ENCODE results near the gene TRIM38. TPM values are rescaled to one million over a fixed set of nuclear protein-coding genes. Genes with fewer than 3 reads are reported as not detected.

The TRIM38 gene
- total RNA-seq, 1 experiment from 2014 or later = 4.4 TPM

DNA sequence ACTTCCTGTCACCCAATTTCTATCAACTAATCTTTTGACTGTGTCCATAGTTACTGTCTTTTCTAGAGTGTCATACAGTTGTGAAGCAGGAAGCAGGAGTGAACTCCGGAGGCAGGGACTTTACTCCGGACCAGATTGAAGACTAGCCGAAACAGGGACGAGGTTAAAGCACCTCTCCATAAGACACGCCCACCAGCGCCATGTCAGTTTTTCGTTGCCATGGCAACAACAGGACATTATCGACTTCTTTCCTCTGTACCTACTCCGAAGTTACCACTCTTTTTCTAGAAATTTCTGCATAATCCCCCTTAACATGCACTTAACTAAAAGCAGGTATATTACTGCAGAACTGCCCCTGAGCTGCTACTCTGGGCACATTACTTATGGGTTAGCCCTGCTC is 25.2 kb downstream of the TRIM38 start:
- TF ChIP-seq SIN3A (IDR thresholded peaks at IDR 0.05; ENCODE audit: borderline replicate concordance, insufficient read depth, low read depth, low read length) = no peak
- TF ChIP-seq POLR2AphosphoS5 (IDR thresholded peaks at IDR 0.05; ENCODE audit: low read depth, low read length) = no peak
- TF ChIP-seq TCF7L2 (IDR thresholded peaks at IDR 0.05; ENCODE audit: low read depth, low read length) = no peak
- TF ChIP-seq, protein P1, sequence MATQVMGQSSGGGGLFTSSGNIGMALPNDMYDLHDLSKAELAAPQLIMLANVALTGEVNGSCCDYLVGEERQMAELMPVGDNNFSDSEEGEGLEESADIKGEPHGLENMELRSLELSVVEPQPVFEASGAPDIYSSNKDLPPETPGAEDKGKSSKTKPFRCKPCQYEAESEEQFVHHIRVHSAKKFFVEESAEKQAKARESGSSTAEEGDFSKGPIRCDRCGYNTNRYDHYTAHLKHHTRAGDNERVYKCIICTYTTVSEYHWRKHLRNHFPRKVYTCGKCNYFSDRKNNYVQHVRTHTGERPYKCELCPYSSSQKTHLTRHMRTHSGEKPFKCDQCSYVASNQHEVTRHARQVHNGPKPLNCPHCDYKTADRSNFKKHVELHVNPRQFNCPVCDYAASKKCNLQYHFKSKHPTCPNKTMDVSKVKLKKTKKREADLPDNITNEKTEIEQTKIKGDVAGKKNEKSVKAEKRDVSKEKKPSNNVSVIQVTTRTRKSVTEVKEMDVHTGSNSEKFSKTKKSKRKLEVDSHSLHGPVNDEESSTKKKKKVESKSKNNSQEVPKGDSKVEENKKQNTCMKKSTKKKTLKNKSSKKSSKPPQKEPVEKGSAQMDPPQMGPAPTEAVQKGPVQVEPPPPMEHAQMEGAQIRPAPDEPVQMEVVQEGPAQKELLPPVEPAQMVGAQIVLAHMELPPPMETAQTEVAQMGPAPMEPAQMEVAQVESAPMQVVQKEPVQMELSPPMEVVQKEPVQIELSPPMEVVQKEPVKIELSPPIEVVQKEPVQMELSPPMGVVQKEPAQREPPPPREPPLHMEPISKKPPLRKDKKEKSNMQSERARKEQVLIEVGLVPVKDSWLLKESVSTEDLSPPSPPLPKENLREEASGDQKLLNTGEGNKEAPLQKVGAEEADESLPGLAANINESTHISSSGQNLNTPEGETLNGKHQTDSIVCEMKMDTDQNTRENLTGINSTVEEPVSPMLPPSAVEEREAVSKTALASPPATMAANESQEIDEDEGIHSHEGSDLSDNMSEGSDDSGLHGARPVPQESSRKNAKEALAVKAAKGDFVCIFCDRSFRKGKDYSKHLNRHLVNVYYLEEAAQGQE (IDR thresholded peaks at IDR 0.05; ENCODE audit: insufficient read depth in 1 of 2, low read depth in 2 of 2, low read length in 1 of 2) = no peak
- TF ChIP-seq, protein P2, sequence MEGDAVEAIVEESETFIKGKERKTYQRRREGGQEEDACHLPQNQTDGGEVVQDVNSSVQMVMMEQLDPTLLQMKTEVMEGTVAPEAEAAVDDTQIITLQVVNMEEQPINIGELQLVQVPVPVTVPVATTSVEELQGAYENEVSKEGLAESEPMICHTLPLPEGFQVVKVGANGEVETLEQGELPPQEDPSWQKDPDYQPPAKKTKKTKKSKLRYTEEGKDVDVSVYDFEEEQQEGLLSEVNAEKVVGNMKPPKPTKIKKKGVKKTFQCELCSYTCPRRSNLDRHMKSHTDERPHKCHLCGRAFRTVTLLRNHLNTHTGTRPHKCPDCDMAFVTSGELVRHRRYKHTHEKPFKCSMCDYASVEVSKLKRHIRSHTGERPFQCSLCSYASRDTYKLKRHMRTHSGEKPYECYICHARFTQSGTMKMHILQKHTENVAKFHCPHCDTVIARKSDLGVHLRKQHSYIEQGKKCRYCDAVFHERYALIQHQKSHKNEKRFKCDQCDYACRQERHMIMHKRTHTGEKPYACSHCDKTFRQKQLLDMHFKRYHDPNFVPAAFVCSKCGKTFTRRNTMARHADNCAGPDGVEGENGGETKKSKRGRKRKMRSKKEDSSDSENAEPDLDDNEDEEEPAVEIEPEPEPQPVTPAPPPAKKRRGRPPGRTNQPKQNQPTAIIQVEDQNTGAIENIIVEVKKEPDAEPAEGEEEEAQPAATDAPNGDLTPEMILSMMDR (IDR thresholded peaks at IDR 0.05) = no peak
- in situ Hi-C loops (cut with HindIII; ENCODE audit: low pct_unique_long_range_greater_than_20kb, low sequenced_read_pairs) (no loop called here), intact Hi-C loops (cut with micrococcal nuclease; ENCODE audit: unreplicated experiment) (no loop called here)
- ATAC-seq = no peak
- Histone ChIP-seq H3K27ac (ENCODE audit: low read length) (no peak overlapping the region), H3K4me3 (ENCODE audit: low read depth in 2 of 2, low read length in 2 of 2) (no peak overlapping the region), H3K27me3 (ENCODE audit: control insufficient read depth, insufficient read depth, low read length) (no peaks in the 10 kb centered on the region), H3K4me1 (ENCODE audit: control insufficient read depth, insufficient read depth, low read length) (peaks cover 7% of the 10 kb centered on the region), H3K36me3 (ENCODE audit: control insufficient read depth, insufficient read depth, low read length) (no peaks in the 10 kb centered on the region), H3K9me3 (ENCODE audit: control insufficient read depth, insufficient read depth, low read depth, low read length) (no peaks in the 10 kb centered on the region)
- ChIA-PET POLR2A (no interaction called here), CTCF (no interaction called here)
- no peak for DNase-seq (ENCODE audit: low read depth, low spot score)
- BruUV-seq (replicated peaks) = no TSS peak

DNA sequence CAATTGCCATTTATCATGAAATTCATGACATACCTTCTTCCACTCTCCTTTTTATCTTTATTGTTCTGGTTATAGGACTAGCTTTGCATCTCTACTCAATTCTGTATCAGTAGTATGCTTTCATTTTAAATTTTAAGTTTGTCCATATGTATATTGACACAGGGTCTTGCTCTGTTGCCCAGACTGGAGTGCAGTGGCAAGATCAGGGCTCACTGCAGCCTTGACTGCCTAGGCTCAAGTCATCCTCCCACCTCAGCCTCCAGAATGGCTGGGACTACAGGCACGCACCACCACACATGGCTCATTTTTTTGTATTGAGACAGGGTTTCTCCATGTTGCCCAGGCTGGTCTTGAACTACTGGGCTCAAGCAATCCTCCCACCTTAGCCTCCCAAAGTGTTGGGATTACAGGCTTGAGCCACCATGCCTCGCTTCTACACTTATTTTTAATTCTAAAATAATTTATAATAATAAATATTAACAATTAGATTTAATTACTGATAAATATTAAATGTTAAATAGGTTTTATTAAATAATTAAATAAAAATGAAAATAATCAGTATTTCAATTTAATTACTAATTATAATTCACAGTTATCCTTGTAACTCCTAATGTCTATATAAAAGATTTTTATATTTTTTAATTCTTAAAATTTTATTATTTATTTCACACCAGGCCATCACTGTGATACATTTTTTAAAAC is 27.7 kb downstream of the TRIM38 start:
- Histone ChIP-seq H3K4me1 (ENCODE audit: control insufficient read depth, insufficient read depth, low read length) (peaks cover 12% of the 10 kb centered on the region), H3K36me3 (ENCODE audit: control insufficient read depth, insufficient read depth, low read length) (no peaks in the 10 kb centered on the region), H3K27ac (ENCODE audit: low read length) (no peak overlapping the region; the same call in 1 of the 2 replicates), H3K9me3 (ENCODE audit: control insufficient read depth, insufficient read depth, low read depth, low read length) (no peaks in the 10 kb centered on the region), H3K27me3 (ENCODE audit: control insufficient read depth, insufficient read depth, low read length) (no peaks in the 10 kb centered on the region), H3K4me3 (ENCODE audit: low read depth in 2 of 2, low read length in 2 of 2) (no peak overlapping the region)
- ChIA-PET CTCF (no interaction called here), POLR2A (no interaction called here)
- ATAC-seq (no peak), DNase-seq (ENCODE audit: low read depth, low spot score) (no peak)
- intact Hi-C loops (cut with micrococcal nuclease; ENCODE audit: unreplicated experiment) (no loop called here), in situ Hi-C loops (cut with HindIII; ENCODE audit: low pct_unique_long_range_greater_than_20kb, low sequenced_read_pairs) (no loop called here)
- no TSS peak for BruUV-seq (replicated peaks)
- TF ChIP-seq, protein P1 (IDR thresholded peaks at IDR 0.05; ENCODE audit: insufficient read depth in 1 of 2, low read depth in 2 of 2, low read length in 1 of 2) = no peak
- TF ChIP-seq, protein P2 (IDR thresholded peaks at IDR 0.05) = no peak
- TF ChIP-seq TCF7L2 (IDR thresholded peaks at IDR 0.05; ENCODE audit: low read depth, low read length) (no peak), SIN3A (IDR thresholded peaks at IDR 0.05; ENCODE audit: borderline replicate concordance, insufficient read depth, low read depth, low read length) (no peak), POLR2AphosphoS5 (IDR thresholded peaks at IDR 0.05; ENCODE audit: low read depth, low read length) (no peak)

Measured in Panc1 (cell line).